Uterus (tissue), 2 donors: ENCODE results near the gene DUSP7.

Experiments used
- POLR2A ChIP-seq, 2 donors: fragments of 450-650 bp; IDR thresholded peaks; one replicate each; pipeline ENCODE4 v1.6.1; 2016; ENCODE audit warnings: antibody characterized with exemption in 2 of 2, mild to moderate bottlenecking in 1 of 2, moderate library complexity in 1 of 2
- TF ChIP-seq, protein P1 (sequence below), 4 experiments: fragments of 200-600 bp in 2 of 4; fragments of 450-650 bp in 2 of 4; sonication (generic) in 2 of 4; IDR thresholded peaks; one replicate each; pipeline ENCODE4 v1.5.1; 2016 to 2019; ENCODE audit warnings: antibody characterized with exemption in 4 of 4, mild to moderate bottlenecking in 2 of 4, moderate library complexity in 1 of 4

DNA sequence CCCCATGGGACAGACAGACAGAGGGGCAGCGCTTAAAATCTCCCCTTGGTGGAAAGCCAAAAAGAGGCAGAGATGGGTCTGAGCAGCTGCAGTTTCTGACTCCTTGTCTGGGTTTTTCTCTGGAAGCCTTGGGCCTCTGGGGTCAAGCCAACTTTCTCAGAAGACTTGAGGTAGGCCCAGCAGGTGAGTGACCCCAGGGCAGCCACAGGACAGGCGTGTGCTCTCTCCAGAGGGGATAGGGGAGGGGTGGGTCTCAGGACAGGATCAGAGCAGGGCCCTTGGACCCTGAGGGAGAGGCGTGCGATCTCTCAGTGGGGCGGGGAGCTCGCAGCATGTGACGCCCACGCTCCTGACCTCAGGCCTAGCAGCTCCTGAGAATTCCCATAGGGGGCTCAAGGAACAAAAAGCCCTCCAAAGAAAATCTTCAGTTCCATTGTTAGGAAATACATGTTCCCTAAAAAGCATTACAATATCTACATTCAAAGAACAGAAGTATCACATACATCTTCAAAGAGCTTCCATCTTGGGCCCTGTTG lies 34.6 kb upstream of the DUSP7 start:
- TF ChIP-seq, protein P1, sequence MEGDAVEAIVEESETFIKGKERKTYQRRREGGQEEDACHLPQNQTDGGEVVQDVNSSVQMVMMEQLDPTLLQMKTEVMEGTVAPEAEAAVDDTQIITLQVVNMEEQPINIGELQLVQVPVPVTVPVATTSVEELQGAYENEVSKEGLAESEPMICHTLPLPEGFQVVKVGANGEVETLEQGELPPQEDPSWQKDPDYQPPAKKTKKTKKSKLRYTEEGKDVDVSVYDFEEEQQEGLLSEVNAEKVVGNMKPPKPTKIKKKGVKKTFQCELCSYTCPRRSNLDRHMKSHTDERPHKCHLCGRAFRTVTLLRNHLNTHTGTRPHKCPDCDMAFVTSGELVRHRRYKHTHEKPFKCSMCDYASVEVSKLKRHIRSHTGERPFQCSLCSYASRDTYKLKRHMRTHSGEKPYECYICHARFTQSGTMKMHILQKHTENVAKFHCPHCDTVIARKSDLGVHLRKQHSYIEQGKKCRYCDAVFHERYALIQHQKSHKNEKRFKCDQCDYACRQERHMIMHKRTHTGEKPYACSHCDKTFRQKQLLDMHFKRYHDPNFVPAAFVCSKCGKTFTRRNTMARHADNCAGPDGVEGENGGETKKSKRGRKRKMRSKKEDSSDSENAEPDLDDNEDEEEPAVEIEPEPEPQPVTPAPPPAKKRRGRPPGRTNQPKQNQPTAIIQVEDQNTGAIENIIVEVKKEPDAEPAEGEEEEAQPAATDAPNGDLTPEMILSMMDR (IDR thresholded peaks at IDR 0.05), result no peak
- no peak for TF ChIP-seq POLR2A (IDR thresholded peaks at IDR 0.05)
